ENCODE measurements around the gene INSM1.

The INSM1 gene

DNA sequence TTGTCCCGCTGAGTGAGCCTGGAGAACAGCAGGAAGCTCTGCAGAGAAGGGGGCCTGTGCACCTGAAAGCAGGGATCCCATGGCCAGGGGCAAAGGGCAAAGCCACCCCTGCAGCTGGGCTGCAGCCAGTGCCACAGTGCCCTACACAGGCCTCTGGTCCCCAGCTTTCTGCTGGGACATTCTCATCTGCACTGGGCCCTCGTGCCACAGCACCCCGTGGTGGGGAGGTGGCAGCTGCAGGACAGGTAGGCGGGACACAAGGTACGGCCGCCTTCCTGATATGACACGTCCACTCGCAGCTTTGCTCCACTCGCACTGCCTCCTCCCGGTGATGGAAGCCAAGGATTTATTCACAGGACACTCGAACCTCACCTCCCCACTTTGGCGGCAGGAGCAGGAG lies 27.2 kb downstream of the INSM1 start:
- DNase-seq (ENCODE audit: low read depth), result no peak

DNA sequence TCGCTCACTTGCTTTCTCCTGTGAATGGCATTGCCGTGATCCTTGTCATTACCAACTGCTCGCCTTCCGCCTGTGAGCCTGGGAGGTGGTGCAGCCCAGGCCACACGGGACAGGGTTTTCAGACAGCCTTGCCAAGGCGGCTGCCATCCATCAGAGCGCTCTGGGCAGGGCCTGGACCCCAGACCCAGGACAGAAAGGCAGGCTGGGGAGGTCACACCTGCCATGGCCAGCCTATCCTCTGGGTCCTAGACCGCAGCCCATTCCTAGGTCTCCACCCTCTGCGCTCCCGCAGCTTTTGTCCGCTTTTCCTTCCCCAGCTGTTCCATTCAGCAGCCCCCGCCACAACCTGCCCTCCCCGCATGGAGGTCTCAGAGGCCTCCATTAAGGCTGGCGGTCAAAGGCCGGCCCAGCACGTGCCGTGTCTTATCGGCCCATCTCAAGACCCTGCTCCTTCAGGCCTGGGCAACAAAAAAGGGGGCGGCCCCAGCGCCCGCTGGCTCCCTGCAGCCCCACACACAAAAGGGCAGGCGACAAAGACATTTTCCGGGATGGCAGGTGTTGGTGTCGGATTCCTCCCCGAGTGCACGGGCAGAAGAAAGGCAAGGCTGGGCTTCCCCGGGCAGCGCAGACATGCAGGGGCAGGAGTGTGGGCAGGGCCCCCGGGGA lies 28.1 kb downstream of the INSM1 start:
- DNase-seq (ENCODE audit: low read depth), result no peak

GRCh38 chr20:20396794-20397193 lies 28.9 kb downstream of the INSM1 start:
- no peak for DNase-seq (ENCODE audit: low read depth)

GRCh38 chr20:20398123-20398522 lies 30.2 kb downstream of the INSM1 start:
- DNase-seq (ENCODE audit: low read depth), result no peak

- DNase-seq (ENCODE audit: low read depth), result no peak
These were observed 31.9 kb downstream of the INSM1 start for GRCh38 chr20:20399531-20400500.

GRCh38 chr20:20401991-20402390 lies 34.1 kb downstream of the INSM1 start:
- DNase-seq (ENCODE audit: low read depth), result no peak

DNA sequence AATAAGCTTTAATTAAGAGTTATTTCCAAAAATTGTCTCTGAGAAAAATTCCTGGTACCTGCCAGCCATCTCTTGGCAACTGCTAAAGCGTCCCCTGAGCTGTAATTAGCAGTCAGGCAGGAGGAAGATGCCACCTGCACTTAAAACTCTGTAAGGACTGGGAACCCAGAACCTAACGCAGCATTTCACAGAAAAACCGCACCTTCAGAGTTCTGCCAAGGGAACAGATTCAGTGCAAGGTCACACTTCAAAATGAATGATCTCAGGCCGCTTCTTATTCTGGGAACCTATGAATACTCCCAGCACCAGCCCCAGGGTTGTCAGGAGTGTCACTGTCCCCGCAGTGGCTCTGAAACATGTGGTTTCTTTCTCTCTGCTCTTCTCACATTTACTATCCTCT lies 36.7 kb downstream of the INSM1 start:
- DNase-seq (ENCODE audit: low read depth), result no peak

DNA sequence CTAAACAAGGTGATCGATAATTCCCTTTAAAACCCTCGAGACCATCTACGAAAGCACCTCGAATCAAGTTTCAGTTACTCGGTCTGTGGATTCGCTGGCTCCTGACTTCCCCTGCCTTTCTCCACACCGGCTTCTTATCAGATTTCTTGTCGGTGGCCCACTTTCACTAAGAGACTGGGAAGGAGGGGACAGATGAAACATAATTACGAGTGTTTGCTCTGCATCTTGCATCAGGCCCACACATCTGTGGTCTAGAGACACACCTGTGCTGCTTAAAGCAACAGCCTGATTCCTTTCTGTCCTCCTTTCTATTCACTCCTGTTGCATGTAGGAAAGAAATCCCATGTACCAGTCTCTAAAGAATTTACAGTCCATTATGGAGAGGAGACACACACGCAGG lies 37.7 kb downstream of the INSM1 start:
- no peak for DNase-seq (ENCODE audit: low read depth)

- no peak for DNase-seq (ENCODE audit: low read depth)
These were observed 38.4 kb downstream of the INSM1 start for GRCh38 chr20:20406306-20406705.

DNA sequence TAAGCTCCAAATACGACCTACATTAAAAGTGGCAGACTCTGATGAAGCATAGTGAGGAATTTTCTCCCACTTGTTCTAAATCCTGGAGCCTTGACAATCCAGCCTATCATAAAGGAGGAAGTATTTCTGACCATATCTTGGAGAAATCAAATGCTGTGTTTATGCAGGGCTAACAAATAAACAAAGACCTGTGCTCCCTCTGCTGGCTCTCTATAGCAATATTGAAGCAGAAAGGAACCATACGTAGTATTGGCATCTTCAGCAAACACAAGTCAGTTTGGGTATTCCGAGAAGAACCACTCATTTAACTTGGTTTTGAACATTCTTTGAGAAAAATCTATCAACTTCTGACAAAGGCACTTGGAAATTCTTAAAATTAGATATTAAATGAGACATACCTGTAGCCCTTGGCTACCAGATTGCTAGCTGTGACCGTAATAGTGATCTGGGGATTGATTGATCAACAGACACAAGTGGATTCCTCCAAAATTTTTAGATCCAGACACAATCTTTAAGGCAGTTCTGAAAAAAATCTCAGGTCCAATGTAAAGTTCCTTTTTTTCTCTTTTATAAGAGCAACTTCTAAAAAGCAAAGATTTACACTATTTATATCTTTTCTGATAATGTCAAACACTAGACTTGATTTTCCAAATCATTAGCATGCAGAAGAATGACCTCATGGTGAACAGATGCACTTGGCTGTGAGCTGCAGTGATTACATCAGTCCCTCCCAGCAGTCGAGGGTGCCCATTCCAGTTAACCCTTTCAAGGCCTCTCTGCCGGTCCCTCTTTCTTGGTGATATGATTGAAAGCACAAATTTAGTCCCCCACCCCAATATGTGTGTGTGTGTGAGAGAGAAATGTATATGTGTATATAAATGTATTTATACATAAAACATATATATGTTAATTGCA lies 40.2 kb downstream of the INSM1 start:
- no peak for DNase-seq (ENCODE audit: low read depth)

- DNase-seq (ENCODE audit: low read depth), result no peak
These were observed 41.4 kb downstream of the INSM1 start for GRCh38 chr20:20409331-20409730.

- no peak for DNase-seq (ENCODE audit: low read depth)
These were observed 42.8 kb downstream of the INSM1 start for GRCh38 chr20:20410678-20411077.

DNA sequence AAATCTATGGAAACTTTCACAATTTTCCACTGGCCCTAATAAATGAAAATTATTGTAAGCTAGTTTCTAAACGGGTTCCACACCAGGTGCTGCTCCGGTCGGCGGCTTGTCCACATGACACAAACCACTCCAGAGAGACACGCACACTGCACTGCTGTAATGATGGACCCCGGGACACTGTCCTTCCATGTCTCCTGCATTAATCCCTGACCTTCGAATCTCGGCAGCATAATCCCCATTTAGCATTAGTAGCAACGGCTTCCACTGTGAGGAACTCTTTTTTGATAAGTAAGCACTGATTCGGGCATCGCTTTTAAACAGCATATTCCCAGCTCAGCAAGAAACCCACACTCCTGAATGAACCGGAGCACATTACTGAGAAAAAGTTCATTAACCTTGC lies 43.5 kb downstream of the INSM1 start:
- DNase-seq (ENCODE audit: low read depth), result no peak

DNA sequence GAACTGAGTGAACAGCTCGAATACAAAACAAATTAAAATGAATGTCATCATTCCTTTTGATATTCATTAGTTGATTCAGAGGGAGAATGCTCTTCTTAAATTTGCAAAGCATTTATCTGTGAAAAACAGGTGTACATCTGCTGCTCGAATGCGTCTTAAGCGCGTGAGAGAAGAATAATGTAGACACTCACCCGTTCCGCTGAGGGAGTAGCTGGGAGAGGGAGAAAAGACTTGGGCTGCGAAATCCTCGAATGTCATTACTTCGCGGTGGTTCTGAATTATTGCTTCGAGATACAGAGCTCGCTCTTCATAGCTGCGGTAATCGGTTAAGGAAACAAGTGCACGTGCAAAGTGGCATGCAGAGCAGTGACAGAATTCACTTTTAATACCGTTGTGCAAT lies 43.9 kb downstream of the INSM1 start:
- DNase-seq (ENCODE audit: low read depth), result no peak

DNA sequence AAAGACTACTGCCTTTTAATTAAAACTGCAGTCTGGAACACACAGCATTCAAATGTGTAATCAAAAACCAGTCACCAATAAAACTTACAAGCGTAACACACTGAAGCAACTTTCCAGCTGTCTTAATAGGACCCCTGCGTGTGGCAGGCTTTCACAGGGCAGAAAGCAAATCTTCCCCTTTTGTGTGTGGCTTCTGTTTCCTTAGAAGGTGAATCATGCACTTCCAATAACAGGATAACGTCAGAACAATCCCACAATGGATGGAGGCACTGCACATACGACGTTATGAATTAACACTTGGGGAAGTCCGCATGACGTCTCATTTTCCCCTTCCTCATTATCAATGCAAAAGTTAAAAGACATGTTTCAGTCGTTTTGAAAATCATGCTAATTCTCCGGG lies 44.8 kb downstream of the INSM1 start:
- DNase-seq (ENCODE audit: low read depth), result no peak

GRCh38 chr20:20413810-20414281 lies 45.9 kb downstream of the INSM1 start:
- DNase-seq (ENCODE audit: low read depth), result no peak

DNA sequence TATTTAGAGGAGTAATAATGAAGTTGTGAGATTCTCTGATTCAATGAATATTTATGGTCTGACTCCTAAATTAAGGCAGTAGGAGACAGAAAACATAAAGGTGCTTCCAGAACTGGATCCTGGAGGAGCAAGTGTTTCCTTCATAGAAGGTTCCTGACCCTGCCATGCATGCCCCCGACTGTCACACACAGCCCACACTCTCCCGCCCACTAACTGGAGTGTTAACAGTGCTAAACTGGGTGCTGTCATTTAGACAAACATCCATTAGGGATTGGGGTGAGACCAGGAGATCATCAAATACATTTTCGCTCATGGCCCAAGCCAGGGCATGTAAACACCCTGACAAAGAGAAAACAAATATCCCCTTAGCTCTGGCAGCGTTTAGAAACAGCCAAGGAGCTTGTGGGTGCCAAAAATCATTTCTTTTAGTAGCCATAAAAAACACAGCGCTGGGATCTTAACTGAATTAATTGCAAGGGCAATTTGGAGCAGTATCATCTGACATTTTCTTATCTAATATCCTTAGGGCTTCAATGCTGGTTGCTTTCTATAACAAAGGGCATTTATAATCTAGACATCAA lies 46.8 kb downstream of the INSM1 start:
- no peak for DNase-seq (ENCODE audit: low read depth)

GRCh38 chr20:20415321-20415720 lies 47.4 kb downstream of the INSM1 start:
- no peak for DNase-seq (ENCODE audit: low read depth)

DNA sequence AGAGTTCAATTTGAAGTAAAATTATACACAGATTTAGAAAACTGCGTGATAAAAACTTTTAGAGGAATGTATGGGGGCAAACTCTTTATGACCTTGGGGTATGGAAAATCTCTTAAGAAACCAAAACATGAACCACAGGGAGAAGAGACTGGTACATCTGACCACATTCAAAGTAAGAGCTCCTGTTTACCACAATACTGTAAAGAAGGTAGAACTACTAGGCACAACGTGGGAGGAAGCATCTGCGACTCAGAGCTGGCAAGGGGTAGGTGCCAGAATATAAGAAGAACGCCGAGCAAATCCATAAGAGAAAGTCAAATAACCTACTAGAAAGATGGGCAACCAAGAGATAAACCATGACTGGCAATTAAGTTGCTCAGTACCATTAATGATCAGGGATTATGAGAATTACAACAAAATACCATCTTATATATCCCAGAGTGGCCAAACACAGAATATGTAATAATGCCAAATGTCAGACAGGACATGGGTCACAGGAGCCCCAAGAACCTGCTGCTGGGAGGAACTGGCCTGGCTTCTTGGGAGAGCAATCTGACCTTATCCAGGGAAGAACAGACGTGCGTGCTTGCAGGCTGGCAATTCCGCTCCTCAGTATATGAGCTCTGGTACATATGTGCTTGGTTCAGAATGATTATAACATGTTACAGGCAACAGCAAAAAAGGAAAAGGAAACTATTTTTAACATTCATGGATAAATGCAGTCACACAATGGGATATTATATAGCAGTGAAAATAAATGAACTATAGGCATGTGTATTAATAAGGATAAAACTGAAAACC lies 50.2 kb downstream of the INSM1 start:
- DNase-seq (ENCODE audit: low read depth), result no peak

All from activated T-cell treated with anti-CD3 and anti-CD28 coated beads for 1 hour (primary cell).